ENCODE results near the gene SPC25. TPM values are rescaled to one million over a fixed set of nuclear protein-coding genes. Genes with fewer than 3 reads are reported as not detected.
A peak's percentile ranks its signal among the peaks of the same experiment; 100 is the strongest.

The SPC25 gene, protein sequence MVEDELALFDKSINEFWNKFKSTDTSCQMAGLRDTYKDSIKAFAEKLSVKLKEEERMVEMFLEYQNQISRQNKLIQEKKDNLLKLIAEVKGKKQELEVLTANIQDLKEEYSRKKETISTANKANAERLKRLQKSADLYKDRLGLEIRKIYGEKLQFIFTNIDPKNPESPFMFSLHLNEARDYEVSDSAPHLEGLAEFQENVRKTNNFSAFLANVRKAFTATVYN
- 14.5 and 15.8 TPM in 2 replicates for total RNA-seq
- long read RNA-seq, transcript SPC25-201 (7 exons, 1,354 nt): major isoform, 8 of 13 reads
- long read RNA-seq, partial matches to known transcripts: 2 of 13 reads
- long read RNA-seq, other reads (novel, unspliced or antisense): 3 of 13 reads

DNA sequence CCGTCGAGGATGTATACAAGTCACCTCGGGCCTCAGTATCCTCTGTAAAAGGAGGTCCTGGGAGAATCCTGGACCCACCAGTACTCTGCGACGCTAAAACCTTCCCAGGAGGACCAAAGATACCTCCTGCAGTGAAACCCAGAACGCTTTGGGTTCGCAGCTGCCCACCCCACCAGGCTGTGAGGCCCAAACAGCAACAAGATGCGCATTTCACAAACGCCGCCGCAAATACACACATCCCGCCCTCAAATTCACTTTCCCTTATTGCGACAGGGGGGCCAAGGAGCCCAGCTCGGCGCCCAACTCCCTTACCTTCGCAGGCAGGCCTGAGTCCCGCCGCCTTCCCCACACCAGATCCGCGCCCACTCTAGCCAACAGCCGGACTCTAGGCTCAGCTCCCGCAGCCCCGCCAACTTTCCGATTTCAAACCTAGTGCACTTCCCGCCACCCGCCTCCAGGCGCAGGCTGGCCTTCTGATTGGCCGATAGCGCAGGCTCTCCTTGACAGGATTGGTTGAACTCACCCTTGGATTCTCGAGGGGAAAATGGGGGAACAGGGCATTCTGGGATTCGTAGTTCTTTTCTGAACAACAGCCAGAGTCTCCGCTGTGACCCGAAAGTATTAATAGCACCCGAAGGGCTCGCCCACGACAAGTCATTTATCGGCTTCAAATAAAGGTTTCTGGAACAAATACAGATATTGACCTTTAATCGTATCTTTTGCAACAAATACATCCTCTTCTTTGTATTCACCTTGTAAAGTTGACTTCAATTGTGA is at the start of gene SPC25:
Gene SPC25, minus strand, starts transcription at position 425 of the 777 bp plus-strand sequence. CDS start 911 bp downstream, outside the sequence.
- peak; percentile 81 for DNase-seq (ENCODE audit: low spot score, unreplicated experiment)
- peaks cover 3% of the 10 kb centered on the region for H3K36me3 Mint-ChIP-seq (ENCODE audit: insufficient read depth)
- H3K4me3 Mint-ChIP-seq (ENCODE audit: low read depth): peak within 1 kb of the TSS; percentile 86
- H3K4me1 Mint-ChIP-seq (ENCODE audit: low read depth): peaks cover 5% of the 10 kb centered on the region
- TF ChIP-seq, protein P1, sequence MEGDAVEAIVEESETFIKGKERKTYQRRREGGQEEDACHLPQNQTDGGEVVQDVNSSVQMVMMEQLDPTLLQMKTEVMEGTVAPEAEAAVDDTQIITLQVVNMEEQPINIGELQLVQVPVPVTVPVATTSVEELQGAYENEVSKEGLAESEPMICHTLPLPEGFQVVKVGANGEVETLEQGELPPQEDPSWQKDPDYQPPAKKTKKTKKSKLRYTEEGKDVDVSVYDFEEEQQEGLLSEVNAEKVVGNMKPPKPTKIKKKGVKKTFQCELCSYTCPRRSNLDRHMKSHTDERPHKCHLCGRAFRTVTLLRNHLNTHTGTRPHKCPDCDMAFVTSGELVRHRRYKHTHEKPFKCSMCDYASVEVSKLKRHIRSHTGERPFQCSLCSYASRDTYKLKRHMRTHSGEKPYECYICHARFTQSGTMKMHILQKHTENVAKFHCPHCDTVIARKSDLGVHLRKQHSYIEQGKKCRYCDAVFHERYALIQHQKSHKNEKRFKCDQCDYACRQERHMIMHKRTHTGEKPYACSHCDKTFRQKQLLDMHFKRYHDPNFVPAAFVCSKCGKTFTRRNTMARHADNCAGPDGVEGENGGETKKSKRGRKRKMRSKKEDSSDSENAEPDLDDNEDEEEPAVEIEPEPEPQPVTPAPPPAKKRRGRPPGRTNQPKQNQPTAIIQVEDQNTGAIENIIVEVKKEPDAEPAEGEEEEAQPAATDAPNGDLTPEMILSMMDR (IDR thresholded peaks at IDR 0.05; ENCODE audit: unreplicated experiment): no peak
- H3K9me3 Mint-ChIP-seq (ENCODE audit: low read depth): no peaks in the 10 kb centered on the region
- H3K27ac Mint-ChIP-seq: peak within 1 kb of the TSS; percentile 85
- peaks cover 17% of the 10 kb centered on the region for H3K27me3 Mint-ChIP-seq

DNA sequence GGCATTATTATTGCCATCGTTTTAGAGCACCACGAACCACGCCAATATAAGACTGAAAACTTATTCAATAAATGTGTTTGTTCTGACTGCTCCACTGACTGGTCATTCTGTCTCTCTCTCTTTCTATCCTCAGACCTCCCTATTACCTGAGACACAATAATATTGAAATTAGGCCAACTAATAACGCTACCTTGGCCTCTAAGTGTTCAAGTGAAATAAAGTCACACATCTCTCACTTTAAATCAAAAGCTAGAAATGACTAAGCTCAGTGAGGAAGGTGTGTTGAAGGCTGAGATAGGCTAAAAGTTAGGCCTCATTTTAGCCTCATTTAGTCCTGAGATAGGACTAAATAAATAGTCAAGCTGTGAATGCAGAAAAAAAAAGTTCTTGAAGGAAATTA is 49.7 kb upstream of the SPC25 start:
- TF ChIP-seq, protein P1 (IDR thresholded peaks at IDR 0.05; ENCODE audit: unreplicated experiment): no peak
- H3K36me3 Mint-ChIP-seq (ENCODE audit: insufficient read depth): no peaks in the 10 kb centered on the region
- no peak for DNase-seq (ENCODE audit: low spot score, unreplicated experiment)
- no peak overlapping the region for H3K27ac Mint-ChIP-seq
- peaks cover 5% of the 10 kb centered on the region for H3K27me3 Mint-ChIP-seq
- peaks cover 2% of the 10 kb centered on the region for H3K4me1 Mint-ChIP-seq (ENCODE audit: low read depth)
- no peaks in the 10 kb centered on the region for H3K9me3 Mint-ChIP-seq (ENCODE audit: low read depth)
- H3K4me3 Mint-ChIP-seq (ENCODE audit: low read depth): no peak overlapping the region

DNA sequence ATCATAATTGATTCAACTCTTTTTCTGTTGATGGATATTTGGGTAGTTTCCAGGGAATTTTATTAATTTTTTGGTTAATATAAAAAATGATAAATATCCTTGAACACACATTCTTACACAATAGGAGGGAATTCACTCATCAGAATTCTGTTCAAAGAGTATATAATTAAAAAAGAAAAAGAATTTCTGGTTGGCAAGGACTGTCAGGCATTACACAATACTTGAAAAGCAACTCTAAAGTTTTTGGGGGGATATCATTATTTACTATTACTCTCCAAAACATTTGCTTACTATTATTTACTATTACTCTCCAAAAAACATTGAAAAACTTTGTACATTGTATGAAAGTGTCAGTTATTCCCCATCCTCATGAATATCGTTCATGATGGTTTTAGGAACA is 48.8 kb upstream of the SPC25 start:
- no peaks in the 10 kb centered on the region for H3K36me3 Mint-ChIP-seq (ENCODE audit: insufficient read depth)
- H3K4me1 Mint-ChIP-seq (ENCODE audit: low read depth): no peaks in the 10 kb centered on the region
- peaks cover 4% of the 10 kb centered on the region for H3K27me3 Mint-ChIP-seq
- TF ChIP-seq, protein P1 (IDR thresholded peaks at IDR 0.05; ENCODE audit: unreplicated experiment): no peak
- no peak overlapping the region for H3K4me3 Mint-ChIP-seq (ENCODE audit: low read depth)
- no peak for DNase-seq (ENCODE audit: low spot score, unreplicated experiment)
- no peak overlapping the region for H3K27ac Mint-ChIP-seq
- no peaks in the 10 kb centered on the region for H3K9me3 Mint-ChIP-seq (ENCODE audit: low read depth)

DNA sequence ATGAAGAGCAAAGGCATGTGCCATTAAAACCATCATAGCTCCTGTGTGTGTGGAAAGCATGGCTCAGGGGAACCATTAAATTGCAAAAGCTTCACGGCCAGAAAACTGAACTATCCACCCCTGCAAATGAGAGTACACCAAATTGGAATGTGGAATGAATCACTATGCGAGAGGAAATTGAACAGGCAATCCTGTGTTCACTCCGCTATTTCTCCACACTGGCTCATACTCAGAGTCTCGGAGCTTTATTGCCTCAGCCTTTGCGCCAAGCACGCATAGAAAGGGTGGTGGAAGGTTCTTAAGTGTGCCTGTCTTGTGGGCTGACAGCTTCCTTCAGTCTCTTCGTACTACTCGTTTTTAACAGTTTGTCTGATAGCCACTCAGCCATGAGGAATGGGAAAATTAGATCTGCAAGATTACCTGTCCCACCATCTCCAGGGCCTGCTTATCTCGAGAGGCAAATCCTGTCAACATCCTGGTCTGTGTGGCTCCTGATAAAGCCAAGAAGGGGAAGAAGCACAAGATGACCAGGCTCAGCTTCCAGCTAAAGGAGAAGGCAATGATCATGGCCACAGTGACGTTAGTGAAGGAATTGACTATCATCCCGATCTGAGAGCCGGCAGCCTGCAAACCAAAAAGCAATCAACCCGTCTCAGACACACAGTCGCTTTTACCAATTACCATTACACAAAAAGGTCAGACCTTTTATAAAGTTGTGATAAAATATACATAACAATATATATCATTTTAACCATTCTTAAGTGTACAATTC is 45.8 kb upstream of the SPC25 start:
- H3K9me3 Mint-ChIP-seq (ENCODE audit: low read depth): no peaks in the 10 kb centered on the region
- H3K27ac Mint-ChIP-seq: no peak overlapping the region

More for the DNA sequence above, 45.8 kb upstream of the SPC25 start:
- TF ChIP-seq, protein P1 (IDR thresholded peaks at IDR 0.05; ENCODE audit: unreplicated experiment): no peak
- peaks cover 2% of the 10 kb centered on the region for H3K27me3 Mint-ChIP-seq
- no peaks in the 10 kb centered on the region for H3K36me3 Mint-ChIP-seq (ENCODE audit: insufficient read depth)
- H3K4me3 Mint-ChIP-seq (ENCODE audit: low read depth): no peak overlapping the region
- H3K4me1 Mint-ChIP-seq (ENCODE audit: low read depth): no peaks in the 10 kb centered on the region
- DNase-seq (ENCODE audit: low spot score, unreplicated experiment): no peak
